ENCODE data around the gene OSGEP. TPM values are rescaled to one million over a fixed set of nuclear protein-coding genes. Genes with fewer than 3 reads are reported as not detected.
A peak's percentile ranks its signal among the peaks of the same experiment; 100 is the strongest.

OSGEP gene
- total and polyA plus RNA-seq, 2 of the 13 experiments (the other 11 are each of a cell fraction or from before 2014, with no cell fraction given), result 39.7 to 41.1 TPM

- TF ChIP-seq NFAT5 (CRISPR knock-in tag; IDR thresholded peaks at IDR 0.05) (no peak; the same call in 1 of the 2 replicates), ZNF350 (CRISPR knock-in tag; IDR thresholded peaks at IDR 0.05; ENCODE audit: borderline replicate concordance, low read depth) (peak; percentile 64; the same call in 1 of the 2 replicates), ZIK1 (CRISPR knock-in tag; IDR thresholded peaks at IDR 0.05; ENCODE audit: borderline replicate concordance, low read depth) (no peak), KLF13 (CRISPR knock-in tag; IDR thresholded peaks at IDR 0.05) (no peak; the same call in 1 of the 2 replicates), NFYC (CRISPR knock-in tag; IDR thresholded peaks at IDR 0.05) (peak; percentile 96), ZNF691 (CRISPR knock-in tag; IDR thresholded peaks at IDR 0.05; ENCODE audit: borderline replicate concordance, low read depth) (peak; percentile 76; the same call in 1 of the 2 replicates), MTERF4 (CRISPR knock-in tag; IDR thresholded peaks at IDR 0.05) (0 out of 2 replicates have a peak, but pooled peaks have one; percentile 92), ZMYM4 (CRISPR knock-in tag; IDR thresholded peaks at IDR 0.05) (peak; percentile 96), IRF9 (CRISPR knock-in tag; IDR thresholded peaks at IDR 0.05; ENCODE audit: borderline replicate concordance) (peak; percentile 80; the same call in 1 of the 2 replicates), ZNF383 (CRISPR knock-in tag; IDR thresholded peaks at IDR 0.05; ENCODE audit: borderline replicate concordance) (peak; percentile 93), ZBTB44 (CRISPR knock-in tag; IDR thresholded peaks at IDR 0.05) (no peak), BCL6 (CRISPR knock-in tag; IDR thresholded peaks at IDR 0.05) (peak; percentile 66), ZNF629 (CRISPR knock-in tag; conservative IDR thresholded peaks at IDR 0.05) (no peak; the same call in 1 of the 2 replicates), ATF7-NPFF (CRISPR knock-in tag; IDR thresholded peaks at IDR 0.05; ENCODE audit: low read depth) (peak; percentile 80), ZNF496 (CRISPR knock-in tag; IDR thresholded peaks at IDR 0.05; ENCODE audit: insufficient replicate concordance) (no peak), CEBPB (IDR thresholded peaks at IDR 0.05; ENCODE audit: borderline replicate concordance, low read depth, low read length) (no peak), MIER2 (CRISPR knock-in tag; IDR thresholded peaks at IDR 0.05) (no peak), FOXA3 (CRISPR knock-in tag; IDR thresholded peaks at IDR 0.05) (peak; percentile 39; the same call in 1 of the 2 replicates)
Observed at GRCh38 chr14:20454516-20455354, at the start of gene OSGEP, which contains the start of gene APEX1 (continued).
